GM19023 (cell line): Measurements from ENCODE around the gene OR52E1.

ENCODE experiments used
- ATAC-seq: cut with Tn5 transposase; IDR thresholded peaks from one replicate; pipeline ENCODE4 v1.9.1; 2021; ENCODE audit warnings: mild to moderate bottlenecking, moderate library complexity; ENCODE audit not compliant: unreplicated experiment

OR52E1 gene

DNA sequence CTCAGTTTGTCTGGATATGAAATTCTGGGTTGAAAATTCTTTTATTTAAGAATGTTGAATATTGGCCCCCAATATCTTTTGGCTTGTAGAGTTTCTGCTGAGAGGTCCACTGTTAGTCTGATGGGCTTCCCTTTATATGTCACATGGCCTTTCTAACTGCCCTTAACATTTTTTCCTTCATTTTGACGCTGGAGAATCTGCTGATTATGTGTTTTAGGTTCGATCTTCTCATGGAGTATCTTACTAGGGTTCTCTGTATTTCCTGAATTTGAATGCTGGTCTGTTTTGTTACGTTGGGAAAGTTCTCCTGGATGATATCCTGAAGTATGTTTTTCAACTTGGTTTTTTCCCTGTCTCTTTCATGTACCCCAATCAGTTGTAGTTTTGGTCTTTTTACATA lies 46.0 kb downstream of the OR52E1 start:
- no peak for ATAC-seq

DNA sequence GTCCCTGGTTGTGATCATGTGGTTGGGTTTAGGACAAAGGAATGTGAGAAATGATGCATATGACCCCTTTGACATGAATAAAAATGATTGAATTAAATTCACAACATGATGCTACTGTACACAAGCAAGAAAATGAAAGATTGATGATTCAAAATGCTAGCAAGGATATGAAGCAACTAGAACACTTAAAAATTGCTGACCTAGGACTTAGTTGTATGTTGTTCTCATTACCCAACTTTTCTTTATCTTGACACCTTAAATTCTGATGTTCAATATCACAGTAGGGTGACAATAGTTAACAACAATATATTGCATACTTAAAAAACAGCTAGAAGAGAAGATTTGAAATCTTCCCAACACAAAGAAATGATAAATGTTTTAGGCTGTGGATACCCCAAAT lies 48.2 kb downstream of the OR52E1 start:
- ATAC-seq: no peak

DNA sequence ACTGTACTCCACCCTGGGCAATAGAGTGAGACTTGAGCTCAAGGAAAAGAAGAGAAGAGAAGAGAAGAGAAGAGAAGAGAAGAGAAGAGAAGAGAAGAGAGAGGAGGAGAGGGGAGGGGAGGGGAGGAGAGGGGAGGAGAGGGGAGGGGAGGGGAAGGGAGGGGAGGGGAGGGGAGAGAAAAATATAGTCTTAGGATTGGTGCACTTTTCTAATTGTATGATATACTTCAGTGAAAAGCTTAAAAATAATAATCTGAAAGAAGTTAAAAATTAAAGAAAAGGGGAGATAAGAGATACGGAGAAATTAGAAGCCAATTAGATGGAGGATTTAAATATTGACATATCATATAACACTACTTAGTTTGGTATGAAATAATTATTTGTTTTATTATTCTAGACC lies 49.5 kb downstream of the OR52E1 start:
- no peak for ATAC-seq
